Measurements from ENCODE around the gene PDE8B. TPM values are rescaled to one million over a fixed set of nuclear protein-coding genes. Genes with fewer than 3 reads are reported as not detected.

Gene PDE8B
- total and polyA plus RNA-seq, 4 donors, result 0.19 to 0.82 (median 0.49) TPM

- TF ChIP-seq HNF4A (conservative IDR thresholded peaks at IDR 0.05), result peak; percentile 37 to 48
Observed at GRCh38 chr5:77425998-77426659, 215.6 kb downstream of the PDE8B start (continued).

GRCh38 chr5:77426670-77427069 is 216.2 kb downstream of the PDE8B start:
- DNase-seq (ENCODE audit: low spot score), result no peak
- Histone ChIP-seq H3K4me3 (ENCODE audit: low read depth in 1 of 3, low read length in 3 of 3) (no peak overlapping the region), H3K27ac (ENCODE audit: low read depth in 1 of 2, low read length in 2 of 2) (no peak overlapping the region), H3K9me3 (ENCODE audit: control insufficient read depth in 4 of 4, low read length in 3 of 4) (no peaks in the 10 kb centered on the region), H3K9ac (ENCODE audit: low read depth in 1 of 2, low read length in 2 of 2) (no peak overlapping the region), H3K4me1 (ENCODE audit: control insufficient read depth in 4 of 4, insufficient read depth in 4 of 4, low read length in 3 of 4) (peaks cover 2 to 10% (median 9%) of the 10 kb centered on the region in 4 donors), H3K36me3 (ENCODE audit: control insufficient read depth in 4 of 4, insufficient read depth in 3 of 4, low read depth in 1 of 4, low read length in 3 of 4) (peaks cover 0 to 6% (median 3%) of the 10 kb centered on the region in 4 donors), H3K27me3 (ENCODE audit: control insufficient read depth in 4 of 4, insufficient read depth in 4 of 4, low read length in 3 of 4) (no peaks in the 10 kb centered on the region)
- 70% methylated on average over 2 of the region's 2 CpGs for WGBS
- no peak for TF ChIP-seq RXRA (IDR thresholded peaks at IDR 0.05)
- no peak for TF ChIP-seq FOXA1 (IDR thresholded peaks at IDR 0.05)
- no peak for TF ChIP-seq NR2F2 (IDR thresholded peaks at IDR 0.05)
- no peak for TF ChIP-seq SP1 (IDR thresholded peaks at IDR 0.05)
- TF ChIP-seq HNF4A (conservative IDR thresholded peaks at IDR 0.05), result no peak

- TF ChIP-seq SP1 (IDR thresholded peaks at IDR 0.05) (no peak), EGR1 (IDR thresholded peaks at IDR 0.05; ENCODE audit: low read depth in 2 of 2) (no peak), ZBTB33 (IDR thresholded peaks at IDR 0.05) (no peak), HNF4G (IDR thresholded peaks at IDR 0.05) (no peak), YY1 (IDR thresholded peaks at IDR 0.05) (no peak), TAF1 (conservative IDR thresholded peaks at IDR 0.05) (no peak), MAX (IDR thresholded peaks at IDR 0.05) (no peak), CTCF (IDR thresholded peaks at IDR 0.05; ENCODE audit: low read depth, low read length, missing input control) (no peak), FOXA1 (IDR thresholded peaks at IDR 0.05) (no peak), REST (IDR thresholded peaks at IDR 0.05) (no peak), JUND (IDR thresholded peaks at IDR 0.05) (no peak), HNF4A (conservative IDR thresholded peaks at IDR 0.05) (no peak), GABPA (IDR thresholded peaks at IDR 0.05 in 1 of 2, conservative IDR thresholded peaks at IDR 0.05 in 1 of 2) (no peak), RXRA (IDR thresholded peaks at IDR 0.05) (no peak), NR2F2 (IDR thresholded peaks at IDR 0.05) (no peak), FOXA2 (IDR thresholded peaks at IDR 0.05) (no peak), ATF3 (IDR thresholded peaks at IDR 0.05) (no peak), RAD21 (IDR thresholded peaks at IDR 0.05) (no peak)
- no peaks in the 10 kb centered on the region for H3K27me3 ChIP-seq (ENCODE audit: control insufficient read depth in 4 of 4, insufficient read depth in 4 of 4, low read length in 3 of 4)
Observed at GRCh38 chr5:77427998-77428397, 217.5 kb downstream of the PDE8B start.

More at GRCh38 chr5:77427998-77428397, 217.5 kb downstream of the PDE8B start:
- Histone ChIP-seq H3K9ac (ENCODE audit: low read depth in 1 of 2, low read length in 2 of 2) (no peak overlapping the region), H3K27ac (ENCODE audit: low read depth in 1 of 2, low read length in 2 of 2) (no peak overlapping the region), H3K9me3 (ENCODE audit: control insufficient read depth in 4 of 4, low read length in 3 of 4) (no peaks in the 10 kb centered on the region), H3K4me3 (ENCODE audit: low read depth in 1 of 3, low read length in 3 of 3) (no peak overlapping the region), H3K4me1 (ENCODE audit: control insufficient read depth in 4 of 4, insufficient read depth in 4 of 4, low read length in 3 of 4) (peaks cover 2 to 10% (median 9%) of the 10 kb centered on the region in 4 donors), H3K36me3 (ENCODE audit: control insufficient read depth in 4 of 4, insufficient read depth in 3 of 4, low read depth in 1 of 4, low read length in 3 of 4) (peaks cover 0 to 12% (median 5%) of the 10 kb centered on the region in 4 donors)
- DNase-seq (ENCODE audit: low spot score), result no peak
